Stimulated activated CD4-positive, alpha-beta T cell treated with anti-CD3 and anti-CD28 coated beads, TNF-alpha, amount 100 ng/mL, for 48 hours (primary cell): ENCODE data around the gene NDUFA11.
"Not testable (repeated sequence)": the region's sequence is repeated elsewhere in the genome, so short reads cannot be mapped to it uniquely, and the experiment has no call there.

ENCODE experiments used
- DNase-seq, 3 donors: peaks; one replicate each; pipeline ENCODE4 v3.0.0-alpha.2; 2020; ENCODE audit warnings: low read depth in 3 of 3

The NDUFA11 gene

GRCh38 chr19:5857203-5858081 lies 46.1 kb downstream of the NDUFA11 start:
- no peak for DNase-seq

DNA sequence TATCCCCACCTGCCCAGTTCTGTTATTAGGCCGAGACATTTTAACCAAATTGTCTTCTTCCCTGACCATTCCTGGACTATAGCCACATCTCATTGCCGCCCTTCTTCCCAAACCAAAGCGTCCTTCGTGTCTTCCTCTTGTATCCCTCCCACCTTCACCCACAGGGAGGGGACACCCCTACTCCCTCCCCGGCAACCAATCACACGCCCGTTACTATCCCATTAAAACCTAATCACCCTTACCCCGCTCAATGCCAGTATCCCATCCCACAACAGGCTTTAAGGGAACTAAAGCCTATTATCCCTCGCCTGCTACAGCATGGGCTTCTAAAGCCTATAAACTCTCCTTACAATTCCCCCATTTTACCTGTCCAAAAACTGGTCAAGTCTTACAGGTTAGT lies 48.4 kb downstream of the NDUFA11 start:
- not testable (repeated sequence) for DNase-seq

DNA sequence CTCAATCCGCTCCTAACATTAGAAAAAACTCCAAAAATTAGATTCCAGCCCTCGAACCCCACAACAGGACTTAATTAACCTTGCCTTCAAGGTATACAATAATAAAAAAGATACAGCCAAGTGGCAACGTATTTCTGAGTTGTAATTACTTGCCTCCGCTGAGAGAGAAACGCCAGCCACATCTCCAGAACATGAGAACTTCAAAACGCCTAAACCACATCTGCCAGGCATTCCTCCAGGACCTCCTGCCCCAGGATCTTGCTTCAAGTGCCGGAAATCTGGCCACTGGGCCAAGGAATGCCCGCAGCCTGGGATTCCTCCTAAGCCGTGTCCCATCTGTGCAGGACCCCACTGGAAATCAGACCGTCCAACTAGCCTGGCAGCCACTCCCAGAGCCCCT lies 49.5 kb downstream of the NDUFA11 start:
- DNase-seq: not testable (repeated sequence)

DNA sequence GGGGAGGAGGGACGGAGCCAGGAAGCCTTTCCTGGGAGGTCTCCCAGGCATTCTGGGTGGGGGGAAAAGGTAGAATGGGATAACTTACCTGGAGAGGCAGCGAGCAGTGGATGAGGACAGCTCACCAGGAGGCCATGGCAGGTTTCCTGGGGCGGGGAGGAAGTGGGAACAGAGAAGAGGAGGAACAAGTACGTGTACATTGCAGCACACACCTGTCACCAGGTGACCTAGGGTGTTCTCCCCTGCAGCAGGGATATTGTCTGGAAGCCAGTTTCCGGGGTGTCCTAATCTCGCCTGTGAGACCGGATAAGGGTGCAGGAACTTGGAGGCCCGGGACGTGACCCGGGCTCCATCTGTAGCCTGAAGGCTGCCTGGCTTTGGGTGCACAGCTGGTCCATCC lies 52.3 kb downstream of the NDUFA11 start, which contains the start of gene FUT3:
Gene FUT3 (minus strand): TSS at position 148 of the 400 bp plus-strand sequence.
- no peak for DNase-seq

- DNase-seq: no peak
Measured at GRCh38 chr19:5850743-5851293, 52.8 kb downstream of the NDUFA11 start.

DNA sequence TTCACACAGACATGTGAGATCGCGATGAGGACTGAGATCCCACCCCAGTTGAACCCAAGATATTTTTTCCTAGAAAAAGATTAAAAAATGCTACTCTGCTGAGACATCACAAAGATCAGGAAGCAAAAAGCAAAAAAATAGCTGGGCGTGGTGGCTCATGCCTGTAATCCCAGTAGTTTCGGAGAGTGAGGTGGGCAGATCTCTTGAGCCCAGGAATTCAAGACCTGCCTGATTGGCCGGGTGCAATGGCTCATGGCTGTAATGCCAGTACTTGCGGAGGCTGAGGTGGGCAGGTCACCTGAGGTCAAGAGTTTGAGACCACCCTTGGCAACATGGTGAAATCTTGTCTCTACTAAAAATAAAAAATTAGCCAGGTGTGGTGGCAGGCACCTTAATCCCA lies 53.4 kb downstream of the NDUFA11 start:
- no peak for DNase-seq

DNA sequence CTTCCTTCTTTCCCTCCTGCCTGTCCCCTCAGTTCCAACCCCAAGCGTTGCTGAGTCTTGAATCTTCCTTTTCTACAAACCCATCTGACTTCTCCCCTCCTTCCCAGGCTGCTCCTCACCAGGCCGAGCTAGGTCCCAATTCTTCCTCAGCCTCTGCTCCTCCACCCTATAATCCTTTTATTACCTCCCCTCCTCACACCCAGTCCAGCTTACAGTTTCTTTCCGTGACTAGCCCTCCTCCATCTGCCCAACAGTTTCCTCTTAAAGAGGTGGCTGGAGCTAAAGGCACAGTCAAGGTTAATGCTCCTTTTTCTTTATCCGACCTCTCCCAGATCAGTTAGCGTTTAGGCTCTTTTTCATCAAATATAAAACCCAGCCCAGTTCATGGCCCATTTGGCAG lies 55.0 kb downstream of the NDUFA11 start:
- not testable (repeated sequence) for DNase-seq

DNA sequence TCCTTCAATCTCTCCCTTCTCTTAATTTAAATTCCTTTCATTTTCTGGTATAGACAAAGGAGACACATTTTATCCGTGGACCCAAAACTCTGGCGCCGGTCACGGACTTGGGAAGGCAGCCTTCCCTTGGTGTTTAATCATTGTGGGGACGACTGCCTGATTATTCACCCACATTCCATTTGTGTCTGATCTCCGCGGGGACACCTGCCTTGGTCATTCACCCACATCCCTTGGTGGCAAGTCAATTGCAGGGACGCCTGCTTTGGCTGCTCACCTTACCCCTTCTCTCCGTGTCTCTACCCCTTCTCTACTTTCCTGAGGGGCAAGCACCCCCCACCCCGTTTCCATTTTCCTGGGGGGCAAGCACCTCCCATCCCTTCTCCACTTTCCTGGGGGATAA lies 55.7 kb downstream of the NDUFA11 start:
- not testable (repeated sequence) for DNase-seq
